Activated CD4-positive, alpha-beta memory T cell treated with anti-CD3 and anti-CD28 coated beads for 36 hours (primary cell): Measurements from ENCODE around the gene HMCN2. TPM values are rescaled to one million over a fixed set of nuclear protein-coding genes. Genes with fewer than 3 reads are reported as not detected.
A peak's percentile ranks its signal among the peaks of the same experiment; 100 is the strongest.
"Not testable (repeated sequence)": the region's sequence is repeated elsewhere in the genome, so short reads cannot be mapped to it uniquely, and the experiment has no call there.

Source experiments
- CTCF ChIA-PET: fragments of 350-600 bp; sonication (Branson Sonifier 250); formaldehyde crosslinking; loops from one replicate; lab custom pipeline; 2021; ENCODE audit warnings: antibody characterized with exemption, inconsistent platforms; lab: Charles Lee
- POLR2A ChIA-PET: fragments of 350-600 bp; sonication (Branson Sonifier 250); formaldehyde crosslinking; loops from one replicate; lab custom pipeline; 2021; ENCODE audit warnings: antibody characterized with exemption; lab: Charles Lee
- DNase-seq: peaks from one replicate; pipeline ENCODE4 v3.0.0-alpha.2; 2020
- H3K27ac Mint-ChIP-seq: one replicate; pipeline ENCODE4 v1.8.0; 2021; ENCODE audit warnings: mixed read lengths
- H3K27me3 Mint-ChIP-seq: one replicate; pipeline ENCODE4 v1.8.0; 2021; ENCODE audit warnings: mixed read lengths
- H3K36me3 Mint-ChIP-seq: one replicate; pipeline ENCODE4 v1.8.0; 2021; ENCODE audit warnings: mixed read lengths
- H3K4me1 Mint-ChIP-seq: one replicate; pipeline ENCODE4 v1.8.0; 2021; ENCODE audit warnings: low read depth, mixed read lengths
- H3K4me3 Mint-ChIP-seq: one replicate; pipeline ENCODE4 v1.8.0; 2021; ENCODE audit warnings: mild to moderate bottlenecking, mixed read lengths
- H3K9me3 Mint-ChIP-seq: one replicate; pipeline ENCODE4 v1.8.0; 2021; ENCODE audit warnings: mixed read lengths
- intact Hi-C: fragments of 100-400 bp; cut with micrococcal nuclease; formaldehyde crosslinking; loops from one replicate; pipeline ENCODE4 v1.15.1; 2023
- total RNA-seq, 2 experiments: library from RNA; stranded (reverse); gene quantifications; one replicate each; pipeline ENCODE4 v1.2.3, GENCODE V29; 2021

HMCN2 gene
- total RNA-seq, 2 experiments from 2014 or later: not detected

DNA sequence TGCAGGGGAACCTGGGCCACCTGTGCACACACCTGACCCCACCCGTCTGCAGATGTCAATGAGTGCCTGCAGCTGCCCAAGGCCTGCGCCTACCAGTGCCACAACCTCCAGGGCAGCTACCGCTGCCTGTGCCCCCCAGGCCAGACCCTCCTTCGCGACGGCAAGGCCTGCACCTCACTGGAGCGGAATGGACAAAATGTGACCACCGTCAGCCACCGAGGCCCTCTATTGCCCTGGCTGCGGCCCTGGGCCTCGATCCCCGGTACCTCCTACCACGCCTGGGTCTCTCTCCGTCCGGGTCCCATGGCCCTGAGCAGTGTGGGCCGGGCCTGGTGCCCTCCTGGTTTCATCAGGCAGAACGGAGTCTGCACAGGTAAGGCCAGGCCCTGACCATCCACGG is 164.7 kb downstream of the HMCN2 start:
- ChIA-PET CTCF (no interaction called here), POLR2A (no interaction called here)
- Mint-ChIP-seq H3K9me3 (no peaks in the 10 kb centered on the region), H3K4me3 (no peak overlapping the region), H3K27me3 (peaks cover 24% of the 10 kb centered on the region), H3K27ac (no peak overlapping the region), H3K36me3 (no peaks in the 10 kb centered on the region), H3K4me1 (peaks cover 3% of the 10 kb centered on the region)
- intact Hi-C loops: no loop called here
- no peak for DNase-seq

DNA sequence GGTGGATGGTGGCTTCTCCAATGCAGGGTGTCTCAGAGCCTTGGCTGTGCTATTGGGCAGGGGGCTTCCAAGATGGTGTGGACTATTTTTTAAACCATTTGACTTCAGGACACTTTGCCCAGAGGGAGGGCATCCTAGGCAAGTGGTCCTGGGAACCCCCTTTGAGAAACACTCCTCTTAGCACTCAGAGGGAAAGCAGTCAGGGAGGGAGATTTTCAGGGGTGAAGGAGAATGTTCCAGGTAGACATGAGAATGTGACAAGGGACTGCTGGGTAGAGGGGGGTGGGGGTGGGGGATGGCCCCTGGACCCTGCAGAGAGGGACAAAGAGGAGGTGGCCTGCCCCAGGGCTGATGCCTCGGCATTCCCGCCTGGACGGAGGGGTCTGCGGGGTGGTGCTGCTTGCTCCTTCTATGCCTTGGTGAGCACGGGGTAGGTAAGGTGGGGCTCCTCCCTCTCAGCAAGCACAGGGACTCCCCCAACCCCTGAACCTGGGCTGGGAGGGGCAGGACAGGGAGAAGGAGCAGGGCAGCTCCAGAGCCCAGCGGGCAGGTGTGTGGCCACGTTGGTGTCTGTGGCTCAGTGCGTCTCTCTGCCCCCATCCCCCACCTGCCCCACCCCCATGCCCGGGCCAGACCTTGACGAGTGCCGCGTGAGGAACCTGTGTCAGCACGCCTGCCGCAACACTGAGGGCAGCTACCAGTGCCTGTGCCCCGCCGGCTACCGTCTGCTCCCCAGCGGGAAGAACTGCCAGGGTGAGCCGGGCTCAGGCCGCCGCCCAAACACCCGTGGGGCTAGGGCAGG is 165.4 kb downstream of the HMCN2 start:
- ChIA-PET POLR2A (no interaction called here), CTCF (no interaction called here)
- Mint-ChIP-seq H3K27me3 (peaks cover 26% of the 10 kb centered on the region), H3K4me1 (peaks cover 3% of the 10 kb centered on the region), H3K36me3 (no peaks in the 10 kb centered on the region), H3K27ac (no peak overlapping the region), H3K4me3 (no peak overlapping the region), H3K9me3 (no peaks in the 10 kb centered on the region)
- no peak for DNase-seq
- intact Hi-C loops: no loop called here

GRCh38 chr9:130431536-130432303 is 166.2 kb downstream of the HMCN2 start:
- Mint-ChIP-seq H3K27me3 (peaks cover 29% of the 10 kb centered on the region), H3K9me3 (no peaks in the 10 kb centered on the region), H3K27ac (no peak overlapping the region), H3K36me3 (no peaks in the 10 kb centered on the region), H3K4me1 (peaks cover 3% of the 10 kb centered on the region), H3K4me3 (no peak overlapping the region)
- POLR2A ChIA-PET: no interaction called here
- no peak for DNase-seq
- intact Hi-C loops: no loop called here
- CTCF ChIA-PET: no interaction called here

DNA sequence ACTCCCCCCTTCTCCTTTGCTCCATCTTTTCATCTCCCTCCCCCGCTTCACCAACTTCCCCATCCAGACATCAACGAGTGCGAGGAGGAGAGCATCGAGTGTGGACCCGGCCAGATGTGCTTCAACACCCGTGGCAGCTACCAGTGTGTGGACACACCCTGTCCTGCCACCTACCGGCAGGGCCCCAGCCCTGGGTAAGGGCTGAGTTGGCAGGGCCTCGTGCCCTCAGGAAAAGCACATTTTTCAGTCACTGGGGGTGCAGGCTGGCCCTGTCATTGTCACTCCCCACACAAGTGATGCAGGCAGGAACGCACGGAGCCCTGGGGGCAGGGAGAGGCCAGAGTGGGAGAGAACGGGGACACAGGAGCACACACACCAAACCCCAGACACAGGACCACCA is 166.8 kb downstream of the HMCN2 start:
- POLR2A ChIA-PET: no interaction called here
- no peak overlapping the region for H3K4me3 Mint-ChIP-seq

GRCh38 chr9:130432796-130433167 is 167.2 kb downstream of the HMCN2 start:
- peaks cover 34% of the 10 kb centered on the region for H3K27me3 Mint-ChIP-seq
- no peak for DNase-seq
- no peak overlapping the region for H3K4me3 Mint-ChIP-seq

More for the DNA sequence above, 166.8 kb downstream of the HMCN2 start:
- CTCF ChIA-PET: no interaction called here
- H3K27me3 Mint-ChIP-seq: peaks cover 30% of the 10 kb centered on the region
- no peak overlapping the region for H3K27ac Mint-ChIP-seq
- no peak for DNase-seq
- intact Hi-C loops: no loop called here
- H3K4me1 Mint-ChIP-seq: peaks cover 3% of the 10 kb centered on the region
- H3K36me3 Mint-ChIP-seq: no peaks in the 10 kb centered on the region
- no peaks in the 10 kb centered on the region for H3K9me3 Mint-ChIP-seq

GRCh38 chr9:130433168-130433946 is 167.8 kb downstream of the HMCN2 start:
- no peaks in the 10 kb centered on the region for H3K36me3 Mint-ChIP-seq
- ChIA-PET CTCF (no interaction called here), POLR2A (no interaction called here)
- peaks cover 34% of the 10 kb centered on the region for H3K27me3 Mint-ChIP-seq
- no peak overlapping the region for H3K27ac Mint-ChIP-seq
- intact Hi-C loops: no loop called here
- no peak overlapping the region for H3K4me3 Mint-ChIP-seq
- no peaks in the 10 kb centered on the region for H3K9me3 Mint-ChIP-seq
- H3K4me1 Mint-ChIP-seq: peaks cover 3% of the 10 kb centered on the region
- peak; percentile 43 for DNase-seq

More at GRCh38 chr9:130432796-130433167, 167.2 kb downstream of the HMCN2 start:
- Mint-ChIP-seq H3K36me3 (no peaks in the 10 kb centered on the region), H3K9me3 (no peaks in the 10 kb centered on the region), H3K4me1 (peaks cover 3% of the 10 kb centered on the region), H3K27ac (no peak overlapping the region)
- CTCF ChIA-PET: no interaction called here
- POLR2A ChIA-PET: no interaction called here
- intact Hi-C loops: no loop called here

- ChIA-PET POLR2A (no interaction called here), CTCF (no interaction called here)
Observed at GRCh38 chr9:130433947-130434262, 168.3 kb downstream of the HMCN2 start.

GRCh38 chr9:130434656-130435055 is 169.1 kb downstream of the HMCN2 start:
- CTCF ChIA-PET, H3K36me3 Mint-ChIP-seq, H3K4me1 Mint-ChIP-seq, H3K4me3 Mint-ChIP-seq, intact Hi-C loops, H3K27ac Mint-ChIP-seq, DNase-seq, POLR2A ChIA-PET, H3K9me3 Mint-ChIP-seq: not testable (repeated sequence)
- H3K27me3 Mint-ChIP-seq: peaks cover 34% of the 10 kb centered on the region

More at GRCh38 chr9:130433947-130434262, 168.3 kb downstream of the HMCN2 start:
- Mint-ChIP-seq H3K27ac (no peak overlapping the region), H3K27me3 (peaks cover 36% of the 10 kb centered on the region), H3K9me3 (no peaks in the 10 kb centered on the region), H3K4me1 (peaks cover 3% of the 10 kb centered on the region), H3K36me3 (no peaks in the 10 kb centered on the region), H3K4me3 (no peak overlapping the region)
- intact Hi-C loops: no loop called here
- no peak for DNase-seq

GRCh38 chr9:130437011-130437789 is 171.6 kb downstream of the HMCN2 start:
- Mint-ChIP-seq H3K9me3 (peaks cover 12% of the 10 kb centered on the region), H3K27me3 (peaks cover 31% of the 10 kb centered on the region), H3K36me3 (peaks cover 3% of the 10 kb centered on the region), H3K4me3 (no peak overlapping the region), H3K27ac (no peak overlapping the region), H3K4me1 (peaks cover 3% of the 10 kb centered on the region)
- ChIA-PET POLR2A (no interaction called here), CTCF (no interaction called here)
- no peak for DNase-seq
- intact Hi-C loops: no loop called here

DNA sequence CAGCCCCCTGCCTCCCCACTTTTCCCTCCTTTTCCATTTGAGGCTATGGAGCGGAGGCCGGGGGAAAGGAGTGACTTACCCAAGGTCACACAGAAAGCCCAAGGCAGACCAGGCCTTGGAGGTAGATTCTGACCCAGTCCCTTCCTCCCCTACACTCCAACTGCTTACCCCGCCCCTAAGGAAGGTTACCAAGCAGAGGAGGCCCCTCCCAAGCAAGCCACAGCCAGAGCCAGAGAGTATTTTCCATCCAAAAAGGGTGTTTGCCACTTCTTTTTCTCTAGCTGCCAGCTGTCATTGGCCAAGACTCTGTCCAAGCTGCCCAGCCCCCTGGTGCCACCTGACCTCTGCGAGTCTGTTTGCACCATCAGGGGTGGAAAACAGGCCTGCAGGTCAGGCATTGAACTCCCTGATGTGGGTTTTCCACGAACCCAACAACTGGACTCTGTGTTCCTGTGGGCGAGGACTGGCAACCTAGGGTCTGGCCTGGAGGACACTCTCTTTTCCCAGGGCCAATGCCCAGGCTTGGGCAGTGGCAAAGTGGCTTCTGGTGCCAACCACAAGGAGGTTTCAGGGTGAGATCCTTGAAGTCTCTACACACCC is 172.9 kb downstream of the HMCN2 start:
- H3K4me3 Mint-ChIP-seq: no peak overlapping the region
- peaks cover 3% of the 10 kb centered on the region for H3K36me3 Mint-ChIP-seq
- H3K27me3 Mint-ChIP-seq: peaks cover 25% of the 10 kb centered on the region
- CTCF ChIA-PET: interaction anchor here (0.6 kb wide), 1 partner anchor 115 kb away, joined by 3 read pairs; no protein-coding TSS in a partner anchor
- intact Hi-C loops: no loop called here
- DNase-seq: no peak
- H3K4me1 Mint-ChIP-seq: no peaks in the 10 kb centered on the region
- no peak overlapping the region for H3K27ac Mint-ChIP-seq
- H3K9me3 Mint-ChIP-seq: peaks cover 12% of the 10 kb centered on the region
- POLR2A ChIA-PET: no interaction called here

- intact Hi-C loops: no loop called here
- no peak for DNase-seq
- no peak overlapping the region for H3K4me3 Mint-ChIP-seq
- ChIA-PET POLR2A (no interaction called here), CTCF (no interaction called here)
- peaks cover 12% of the 10 kb centered on the region for H3K9me3 Mint-ChIP-seq
- peaks cover 29% of the 10 kb centered on the region for H3K27me3 Mint-ChIP-seq
- H3K36me3 Mint-ChIP-seq: peaks cover 3% of the 10 kb centered on the region
- H3K27ac Mint-ChIP-seq: no peak overlapping the region
- peaks cover 2% of the 10 kb centered on the region for H3K4me1 Mint-ChIP-seq
Observed at GRCh38 chr9:130441031-130441430, 175.5 kb downstream of the HMCN2 start.
